K562 (cell line): Measurements from ENCODE around the gene ATXN2L. TPM values are rescaled to one million over a fixed set of nuclear protein-coding genes. Genes with fewer than 3 reads are reported as not detected.

Experiments used
- ARID2 ChIP-seq: fragments of 450-650 bp; IDR thresholded peaks from 2 replicates; pipeline ENCODE4 v1.6.1; 2017; ENCODE audit warnings: antibody characterized with exemption, mild to moderate bottlenecking
- ARNT ChIP-seq, 2 experiments: fragments of 450-650 bp; IDR thresholded peaks; 2 replicates each; pipeline ENCODE4 v1.6.1; 2016; ENCODE audit warnings: mild to moderate bottlenecking in 1 of 2
- BCLAF1 ChIP-seq, 2 experiments: fragments of 450-650 bp in 1 of 2; IDR thresholded peaks; 2 replicates each; pipeline ENCODE4 v1.6.1; 2011 to 2017; ENCODE audit warnings: low read depth in 2 of 2, antibody characterized with exemption in 1 of 2, borderline replicate concordance in 1 of 2, low read length in 1 of 2, mild to moderate bottlenecking in 1 of 2, mixed read lengths in 1 of 2; ENCODE audit not compliant: control insufficient read depth in 1 of 2
- CREB5 ChIP-seq: fragments of 250-450 bp; sonication (Bioruptor Pico); IDR thresholded peaks from 2 replicates; pipeline ENCODE4 v1.5.0; 2020; ENCODE audit warnings: mild to moderate bottlenecking
- ELF2 ChIP-seq: fragments of 250-450 bp; sonication (Bioruptor Pico); IDR thresholded peaks from 2 replicates; pipeline ENCODE4 v1.5.0; 2021; ENCODE audit warnings: mild to moderate bottlenecking
- GTF3C2 ChIP-seq: IDR thresholded peaks from 3 replicates; pipeline ENCODE4 v1.6.1; 2011; ENCODE audit warnings: borderline replicate concordance, mild to moderate bottlenecking, moderate library complexity; ENCODE audit not compliant: insufficient read length; ENCODE audit errors: extremely low read depth
- KLF13 ChIP-seq: fragments of 450-650 bp; IDR thresholded peaks from 2 replicates; pipeline ENCODE4 v1.6.1; 2016; ENCODE audit warnings: missing genetic modification characterization, low read depth, mild to moderate bottlenecking, missing compliant biosample characterization, moderate library complexity, borderline replicate concordance
- MCM7 ChIP-seq, 2 experiments: fragments of 450-650 bp; IDR thresholded peaks; 2 replicates each; pipeline ENCODE4 v1.6.1; 2016 to 2018
- PKNOX1 ChIP-seq: fragments of 450-650 bp; IDR thresholded peaks from 2 replicates; pipeline ENCODE4 v1.6.1; 2016
- RBM39 ChIP-seq: fragments of 200-400 bp; formaldehyde crosslinking; optimal IDR thresholded peaks from 2 replicates; pipeline ENCODE3; 2018; ENCODE audit warnings: low read depth, low read length
- RFX5 ChIP-seq: IDR thresholded peaks from 2 replicates; pipeline ENCODE4 v1.6.1; 2011; ENCODE audit warnings: low read depth, mild to moderate bottlenecking, improper control_type of control experiment, low read length
- SIN3A ChIP-seq, 2 experiments: fragments of 150-350 bp in 1 of 2; IDR thresholded peaks; 2 replicates each; pipeline ENCODE4 v1.6.1; 2011 to 2016; ENCODE audit warnings: borderline replicate concordance in 2 of 2, low read depth in 2 of 2, low read length in 2 of 2, mild to moderate bottlenecking in 2 of 2, moderate library complexity in 2 of 2; ENCODE audit not compliant: control insufficient read depth in 1 of 2
- SP1 ChIP-seq: sonication (generic); formaldehyde crosslinking; IDR thresholded peaks from 2 replicates; pipeline ENCODE4 v1.8.1; 2022; ENCODE audit warnings: mild to moderate bottlenecking, missing genetic modification reagents
- SRSF1 ChIP-seq: fragments of 200-400 bp; formaldehyde crosslinking; IDR thresholded peaks from 2 replicates; pipeline ENCODE4 v1.6.1; 2017; ENCODE audit warnings: mild to moderate bottlenecking, low read depth, low read length, moderate library complexity
- TSC22D4 ChIP-seq: fragments of 450-650 bp; IDR thresholded peaks from 2 replicates; pipeline ENCODE4 v1.6.1; 2016; ENCODE audit warnings: missing genetic modification characterization, missing biosample characterization, control low read depth
- ZFX ChIP-seq: sonication (generic); formaldehyde crosslinking; IDR thresholded peaks from 2 replicates; pipeline ENCODE4 v1.8.0; 2022; ENCODE audit warnings: mild to moderate bottlenecking, missing genetic modification reagents, moderate library complexity
- ZNF511 ChIP-seq: sonication (generic); formaldehyde crosslinking; IDR thresholded peaks from 2 replicates; pipeline ENCODE4 v1.8.0; 2022; ENCODE audit warnings: mild to moderate bottlenecking, missing genetic modification reagents
- polyA plus RNA-seq, 8 experiments: library from polyadenylated mRNA; depleted of rRNA in 4 of 8; stranded (reverse) in 5 of 8; unstranded in 3 of 8; fragments of >200 nt; fragmentation: Nextera tagmentation in 2 of 8; fragmentation: Illumina TruSeq in 1 of 8; extraction: Ambion mirVana in 2 of 8; extraction: Trizol in 1 of 8; gene quantifications; 2 replicates each; pipeline versions ENCODE4 v1.2.1 to v1.2.3, GENCODE V29; 2011 to 2014; ENCODE audit warnings: inconsistent platforms in 1 of 8, missing spikeins in 1 of 8
- total RNA-seq, 7 experiments: library from RNA; depleted of rRNA in 6 of 7; stranded (reverse); fragments of >200 nt in 6 of 7; fragmentation: Illumina TruSeq in 2 of 7; extraction: Trizol in 2 of 7; gene quantifications; 2 replicates each; pipeline versions ENCODE4 v1.2.1 to v1.2.3, GENCODE V29; 2011 to 2021; ENCODE audit warnings: low replicate concordance in 1 of 7

Gene ATXN2L
- total and polyA plus RNA-seq, 9 of the 15 experiments (the other 6 are each of a cell fraction or from before 2014, with no cell fraction given), result 3.8 to 280 (median 37.2) TPM

GRCh38 chr16:28822520-28823290 lies at the start of gene ATXN2L (continued):
- TF ChIP-seq BCLAF1 (IDR thresholded peaks at IDR 0.05; ENCODE audit: borderline replicate concordance in 1 of 2, control insufficient read depth in 1 of 2, low read depth in 2 of 2, low read length in 1 of 2) (0 out of 4 replicates have a peak, but pooled peaks of 1 of the 2 experiments have one; percentile 69), RFX5 (no peak), ZNF511 (0 out of 2 replicates have a peak, but pooled peaks have one; percentile 64), SIN3A (IDR thresholded peaks at IDR 0.05; ENCODE audit: borderline replicate concordance in 2 of 2, control insufficient read depth in 1 of 2, low read depth in 2 of 2, low read length in 2 of 2) (peak in 1 of 2 experiments; percentile 38; a peak in 2 of 4 replicates), ZFX (CRISPR knock-in tag) (0 out of 2 replicates have a peak, but pooled peaks have one; percentile 34), ARNT (IDR thresholded peaks at IDR 0.05) (no peak), PKNOX1 (peak; percentile 73), CREB5 (no peak), GTF3C2 (no peak), RBM39 (no peak), ELF2 (CRISPR knock-in tag) (0 out of 2 replicates have a peak, but pooled peaks have one; percentile 30), MCM7 (IDR thresholded peaks at IDR 0.05) (no peak), SRSF1 (no peak), TSC22D4 (tag) (no peak), ARID2 (no peak), KLF13 (tag) (peak; percentile 70; the same call in 1 of the 2 replicates), SP1 (CRISPR knock-in tag) (peak; percentile 99)
